ENCODE measurements around the gene APLF.

GRCh38 chr2:68489282-68489681 lies 21.9 kb downstream of the APLF start:
- TF ChIP-seq POLR2A (IDR thresholded peaks at IDR 0.05; ENCODE audit: low read length) (no peak), GATA1 (IDR thresholded peaks at IDR 0.05; ENCODE audit: low read depth, low read length) (no peak)

All from erythroblast (primary cell).